IPS DF 19.7 (cell line): Measurements from ENCODE around the gene SARS2.
"Not testable (repeated sequence)": the region's sequence is repeated elsewhere in the genome, so short reads cannot be mapped to it uniquely, and the experiment has no call there.

ENCODE experiments used
- DNase-seq: peaks from one replicate; pipeline ENCODE4 v3.0.0-alpha.2; 2013; ENCODE audit warnings: low read depth, low spot score

SARS2 gene, protein sequence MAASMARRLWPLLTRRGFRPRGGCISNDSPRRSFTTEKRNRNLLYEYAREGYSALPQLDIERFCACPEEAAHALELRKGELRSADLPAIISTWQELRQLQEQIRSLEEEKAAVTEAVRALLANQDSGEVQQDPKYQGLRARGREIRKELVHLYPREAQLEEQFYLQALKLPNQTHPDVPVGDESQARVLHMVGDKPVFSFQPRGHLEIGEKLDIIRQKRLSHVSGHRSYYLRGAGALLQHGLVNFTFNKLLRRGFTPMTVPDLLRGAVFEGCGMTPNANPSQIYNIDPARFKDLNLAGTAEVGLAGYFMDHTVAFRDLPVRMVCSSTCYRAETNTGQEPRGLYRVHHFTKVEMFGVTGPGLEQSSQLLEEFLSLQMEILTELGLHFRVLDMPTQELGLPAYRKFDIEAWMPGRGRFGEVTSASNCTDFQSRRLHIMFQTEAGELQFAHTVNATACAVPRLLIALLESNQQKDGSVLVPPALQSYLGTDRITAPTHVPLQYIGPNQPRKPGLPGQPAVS

GRCh38 chr19:38929929-38930775 lies at the start of gene SARS2:
Gene SARS2, minus strand, starts transcription at chr19:38930763. Its CDS starts 27 bp downstream, at chr19:38930736.
- peak; percentile 78 for DNase-seq

DNA sequence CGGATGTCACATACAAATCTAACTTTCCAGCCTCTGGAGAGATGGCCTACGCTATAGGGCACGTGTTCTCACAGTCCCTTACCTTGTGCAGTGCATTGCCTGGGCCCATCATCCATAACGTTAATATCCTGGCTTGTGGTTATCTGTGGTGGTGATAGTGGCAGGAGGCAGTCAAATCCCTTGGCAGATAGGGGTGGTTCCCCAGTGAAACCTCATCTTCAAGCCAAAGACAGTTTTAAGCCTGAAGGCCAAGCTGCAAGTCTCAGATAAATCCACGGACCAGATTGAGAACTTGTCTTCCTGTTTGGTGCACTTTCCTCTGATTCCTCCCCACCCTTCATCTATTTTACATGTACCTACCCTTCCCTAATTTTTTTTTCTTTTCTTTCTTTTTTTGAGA lies 49.2 kb upstream of the SARS2 start:
- no peak for DNase-seq

DNA sequence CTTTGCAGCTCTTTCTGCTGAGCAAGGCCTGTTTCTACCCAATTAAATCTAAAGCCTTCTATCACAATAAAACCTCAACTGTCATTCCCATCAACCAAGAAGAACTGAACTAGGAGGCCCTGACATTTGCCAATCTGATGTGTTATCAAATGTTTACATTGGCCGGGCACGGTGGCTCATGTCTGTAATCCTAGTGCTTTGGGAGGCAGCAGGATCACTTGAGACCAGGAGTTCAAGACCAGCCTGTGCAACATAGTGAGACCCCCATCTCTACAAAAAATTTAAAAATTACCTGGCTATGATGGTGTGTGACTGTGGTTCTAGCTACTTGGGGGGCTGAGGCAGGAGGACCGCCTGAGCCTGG lies 47.7 kb upstream of the SARS2 start:
- no peak for DNase-seq

- no peak for DNase-seq
Measured at GRCh38 chr19:38977445-38978325, 47.1 kb upstream of the SARS2 start.

DNA sequence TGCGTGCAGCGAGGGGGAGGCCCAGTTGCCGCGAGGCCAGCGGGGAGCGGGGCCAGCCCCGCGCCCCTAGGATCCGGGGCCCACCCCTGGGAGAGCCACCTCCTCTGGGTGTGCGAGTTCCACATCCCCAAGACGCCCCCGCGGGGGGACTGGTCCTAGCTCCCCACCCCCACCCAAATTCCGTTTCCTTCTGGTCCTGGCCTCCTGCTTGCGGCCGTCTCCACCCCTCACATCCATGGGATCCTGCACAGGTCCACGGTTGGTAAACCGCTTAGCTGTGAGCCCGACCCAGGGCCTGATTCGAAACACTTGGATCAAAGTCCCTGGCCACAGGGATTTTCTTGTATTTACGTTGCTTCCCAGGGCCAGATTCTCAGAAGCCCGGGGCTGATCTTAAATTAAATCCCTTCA lies 45.3 kb upstream of the SARS2 start:
- no peak for DNase-seq

GRCh38 chr19:38975214-38975860 lies 44.8 kb upstream of the SARS2 start, which contains the start of gene FBXO17:
Gene FBXO17, minus strand, starts transcription at chr19:38975742. Its CDS starts 25,423 bp downstream, at chr19:38950319.
- no peak for DNase-seq

GRCh38 chr19:38974624-38975213 lies 44.2 kb upstream of the SARS2 start:
- no peak for DNase-seq

DNA sequence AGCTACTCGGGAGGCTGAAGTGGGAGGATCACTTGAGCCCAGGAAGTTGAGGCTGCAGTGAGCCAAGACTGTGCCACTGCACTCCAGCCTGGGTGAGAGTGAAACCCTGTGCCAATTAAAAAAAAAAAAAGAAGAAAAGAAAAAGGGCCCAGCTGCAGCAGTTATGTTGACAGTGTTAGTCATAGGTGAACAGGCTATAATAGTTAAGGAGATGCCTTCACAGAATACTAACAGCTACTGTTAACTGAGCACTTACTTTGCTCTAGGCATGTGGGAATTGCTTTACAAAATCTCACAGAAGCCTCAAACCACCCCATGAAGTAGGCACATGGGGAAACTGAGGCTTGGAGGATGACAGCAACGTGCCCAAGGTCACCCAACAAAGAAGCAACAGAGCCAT lies 41.1 kb upstream of the SARS2 start:
- no peak for DNase-seq

GRCh38 chr19:38970664-38971532 lies 40.3 kb upstream of the SARS2 start:
- DNase-seq = no peak

GRCh38 chr19:38966149-38966548 lies 35.6 kb upstream of the SARS2 start:
- not testable (repeated sequence) for DNase-seq

DNA sequence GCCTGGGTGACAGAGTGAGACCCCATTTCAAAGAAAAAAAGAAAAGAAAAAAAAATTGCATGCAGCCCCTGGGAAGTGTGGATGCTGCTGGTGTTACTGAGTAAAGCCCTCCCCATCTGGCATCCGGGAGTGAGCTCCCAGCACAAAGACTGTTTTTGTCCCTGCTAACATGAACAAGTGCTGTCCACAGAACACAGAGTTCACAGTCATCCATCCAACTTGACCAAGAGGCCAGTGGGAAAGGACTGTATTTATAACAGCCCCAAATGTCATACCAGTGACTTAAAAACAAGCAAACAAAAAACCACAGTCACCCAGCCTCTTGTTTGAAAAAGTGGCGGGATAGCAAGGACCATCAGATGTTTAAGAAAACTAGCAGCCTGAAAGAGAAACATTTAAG lies 34.2 kb upstream of the SARS2 start:
- no peak for DNase-seq

DNA sequence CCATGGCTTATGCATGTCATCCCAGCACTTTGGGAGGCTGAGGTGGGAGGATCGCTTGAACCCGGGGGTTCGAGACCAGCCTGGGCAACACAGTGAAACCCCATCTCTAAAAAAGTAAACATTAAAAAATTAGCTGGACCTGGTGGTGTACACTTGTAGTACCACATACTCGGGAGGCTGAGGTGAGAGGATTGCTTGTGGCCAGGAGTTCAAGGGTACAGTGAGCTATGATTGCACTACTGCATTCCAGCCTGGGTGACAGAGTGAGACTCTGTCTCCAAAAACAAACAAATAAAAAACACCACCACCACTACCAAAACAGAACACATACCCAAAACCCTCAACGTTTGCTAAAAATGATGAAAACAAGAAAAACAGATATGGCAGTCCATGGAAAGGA lies 29.1 kb upstream of the SARS2 start:
- no peak for DNase-seq

DNA sequence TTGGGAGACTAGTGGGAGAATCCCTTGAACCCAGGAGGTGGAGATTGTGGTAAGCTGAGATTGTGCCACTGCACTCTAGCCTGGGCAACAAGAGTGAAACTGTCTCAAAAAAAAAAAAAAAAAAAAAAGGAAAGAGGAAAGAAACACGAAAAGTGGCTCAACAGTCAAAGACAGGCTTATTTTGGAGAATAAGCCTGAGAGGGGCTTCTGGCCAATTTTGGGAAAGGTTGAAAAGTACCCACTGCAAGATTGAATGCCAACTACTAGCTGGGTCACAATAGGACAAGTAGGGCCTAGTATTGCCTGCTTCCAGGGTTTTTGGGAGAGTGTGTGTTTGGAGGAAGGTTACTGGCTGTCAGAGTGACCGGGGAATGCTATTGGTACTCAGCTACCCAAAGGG lies 27.7 kb upstream of the SARS2 start:
- no peak for DNase-seq

- no peak for DNase-seq
Measured at GRCh38 chr19:38956264-38956663, 25.7 kb upstream of the SARS2 start.

GRCh38 chr19:38953677-38954076 lies 23.1 kb upstream of the SARS2 start:
- DNase-seq = no peak

- DNase-seq = no peak
Measured at GRCh38 chr19:38952395-38953165, 22.0 kb upstream of the SARS2 start.

GRCh38 chr19:38951187-38951586 lies 20.6 kb upstream of the SARS2 start:
- DNase-seq = no peak

DNA sequence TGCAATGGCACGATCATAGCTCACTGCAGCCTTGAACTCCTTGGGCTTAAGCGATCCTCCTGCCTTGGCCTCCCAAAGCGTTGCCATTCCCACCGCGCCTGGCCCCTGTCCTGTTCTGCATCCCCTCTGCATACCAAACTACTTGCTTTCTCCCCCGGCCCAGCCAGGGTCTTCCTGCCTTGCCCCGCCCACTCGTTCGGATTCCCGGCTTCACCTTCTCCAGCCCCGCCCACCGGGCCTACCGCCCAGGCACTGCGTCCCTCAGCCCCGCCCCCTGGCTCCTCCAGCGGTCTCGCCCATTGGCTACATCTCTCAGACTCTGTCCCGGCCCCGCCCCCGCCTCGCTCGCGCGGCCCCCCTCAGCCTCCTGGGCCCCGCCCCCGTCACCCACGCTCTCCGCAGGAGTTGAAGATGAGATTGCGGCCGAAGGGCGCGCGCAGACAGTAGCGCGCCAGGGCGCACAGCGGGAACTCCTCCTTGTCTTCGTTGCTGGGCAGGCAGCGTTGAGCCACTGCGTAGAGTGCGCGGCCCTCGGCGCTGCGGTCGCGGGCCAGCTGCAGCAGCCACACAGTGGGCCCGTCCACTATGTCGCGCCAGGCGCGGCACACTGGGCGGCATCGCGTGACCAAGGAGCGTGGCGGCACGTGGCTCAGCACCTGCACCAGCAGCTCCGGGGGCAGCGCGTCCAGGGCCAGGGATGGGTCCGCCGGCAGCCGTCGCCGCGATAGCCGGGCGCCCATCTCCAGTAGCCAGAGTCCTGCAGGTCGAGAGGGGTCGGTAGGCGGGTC lies 19.2 kb upstream of the SARS2 start:
- DNase-seq = peak; percentile 81
